ENCODE results near the gene C16orf46.

Gene C16orf46

GRCh38 chr16:81061307-81061640, 15.8 kb downstream of the C16orf46 start:
- H2AFZ ChIP-seq (ENCODE audit: low read depth, low read length): no peak overlapping the region
- no peaks in the 10 kb centered on the region for H3K79me2 ChIP-seq (ENCODE audit: low read length)
- no peak for TF ChIP-seq EZH2phosphoT487 (IDR thresholded peaks at IDR 0.05; ENCODE audit: low read depth)
- TF ChIP-seq CTCF (IDR thresholded peaks at IDR 0.05; ENCODE audit: low read depth, low read length): no peak
- H3K4me3 ChIP-seq (ENCODE audit: low read length): no peak overlapping the region
- H3K4me1 ChIP-seq (ENCODE audit: low read length): no peaks in the 10 kb centered on the region
- no peaks in the 10 kb centered on the region for H3K9me3 ChIP-seq (ENCODE audit: insufficient read depth, low read length)
- no peaks in the 10 kb centered on the region for H3K36me3 ChIP-seq (replicated peaks; ENCODE audit: low read depth, low read length)
- H3K4me2 ChIP-seq (ENCODE audit: low read length): no peak overlapping the region
- no peaks in the 10 kb centered on the region for H3K27me3 ChIP-seq (ENCODE audit: low read depth, low read length)
- no peak overlapping the region for H3K9ac ChIP-seq (ENCODE audit: low read length)
- H3K27ac ChIP-seq (ENCODE audit: low read length): no peak overlapping the region
- H4K20me1 ChIP-seq (ENCODE audit: insufficient read depth, low read length): no peaks in the 10 kb centered on the region

GRCh38 chr16:81060576-81061306, 16.3 kb downstream of the C16orf46 start:
- H2AFZ ChIP-seq (ENCODE audit: low read depth, low read length): no peak overlapping the region
- no peaks in the 10 kb centered on the region for H4K20me1 ChIP-seq (ENCODE audit: insufficient read depth, low read length)
- no peak overlapping the region for H3K9ac ChIP-seq (ENCODE audit: low read length)
- H3K27ac ChIP-seq (ENCODE audit: low read length): no peak overlapping the region
- H3K9me3 ChIP-seq (ENCODE audit: insufficient read depth, low read length): no peaks in the 10 kb centered on the region
- no peaks in the 10 kb centered on the region for H3K36me3 ChIP-seq (replicated peaks; ENCODE audit: low read depth, low read length)
- H3K4me3 ChIP-seq (ENCODE audit: low read length): no peak overlapping the region
- H3K4me1 ChIP-seq (ENCODE audit: low read length): no peaks in the 10 kb centered on the region
- no peak overlapping the region for H3K4me2 ChIP-seq (ENCODE audit: low read length)
- H3K79me2 ChIP-seq (ENCODE audit: low read length): no peaks in the 10 kb centered on the region
- no peaks in the 10 kb centered on the region for H3K27me3 ChIP-seq (ENCODE audit: low read depth, low read length)
- no peak for TF ChIP-seq CTCF (IDR thresholded peaks at IDR 0.05; ENCODE audit: low read depth, low read length)
- no peak for TF ChIP-seq EZH2phosphoT487 (IDR thresholded peaks at IDR 0.05; ENCODE audit: low read depth)

GRCh38 chr16:81053761-81054160, 23.3 kb downstream of the C16orf46 start:
- H3K4me1 ChIP-seq (ENCODE audit: low read length): no peaks in the 10 kb centered on the region
- no peaks in the 10 kb centered on the region for H3K27me3 ChIP-seq (ENCODE audit: low read depth, low read length)
- H3K27ac ChIP-seq (ENCODE audit: low read length): no peak overlapping the region
- no peaks in the 10 kb centered on the region for H3K79me2 ChIP-seq (ENCODE audit: low read length)
- no peak overlapping the region for H2AFZ ChIP-seq (ENCODE audit: low read depth, low read length)
- no peak for TF ChIP-seq CTCF (IDR thresholded peaks at IDR 0.05; ENCODE audit: low read depth, low read length)
- no peak for TF ChIP-seq EZH2phosphoT487 (IDR thresholded peaks at IDR 0.05; ENCODE audit: low read depth)
- H3K4me3 ChIP-seq (ENCODE audit: low read length): no peak overlapping the region
- peaks cover under 1% of the 10 kb centered on the region for H3K36me3 ChIP-seq (replicated peaks; ENCODE audit: low read depth, low read length)
- no peak overlapping the region for H3K9ac ChIP-seq (ENCODE audit: low read length)
- no peak overlapping the region for H3K4me2 ChIP-seq (ENCODE audit: low read length)
- peaks cover 6% of the 10 kb centered on the region; the same call in 1 of the 2 replicates for H3K9me3 ChIP-seq (ENCODE audit: insufficient read depth, low read length)
- H4K20me1 ChIP-seq (ENCODE audit: insufficient read depth, low read length): no peaks in the 10 kb centered on the region

GRCh38 chr16:81042821-81043220, 34.2 kb downstream of the C16orf46 start:
- TF ChIP-seq EZH2phosphoT487 (IDR thresholded peaks at IDR 0.05; ENCODE audit: low read depth) (no peak), CTCF (IDR thresholded peaks at IDR 0.05; ENCODE audit: low read depth, low read length) (no peak)
- no peak overlapping the region for H3K4me3 ChIP-seq (ENCODE audit: low read length)
- no peak overlapping the region for H3K9ac ChIP-seq (ENCODE audit: low read length)
- no peaks in the 10 kb centered on the region for H3K4me1 ChIP-seq (ENCODE audit: low read length)
- H4K20me1 ChIP-seq (ENCODE audit: insufficient read depth, low read length): no peaks in the 10 kb centered on the region
- peaks cover 35% of the 10 kb centered on the region for H3K36me3 ChIP-seq (replicated peaks; ENCODE audit: low read depth, low read length)
- H3K27me3 ChIP-seq (ENCODE audit: low read depth, low read length): no peaks in the 10 kb centered on the region
- H3K9me3 ChIP-seq (ENCODE audit: insufficient read depth, low read length): no peaks in the 10 kb centered on the region
- no peak overlapping the region for H3K4me2 ChIP-seq (ENCODE audit: low read length)
- no peak overlapping the region for H2AFZ ChIP-seq (ENCODE audit: low read depth, low read length)
- peaks cover 15% of the 10 kb centered on the region for H3K79me2 ChIP-seq (ENCODE audit: low read length)
- no peak overlapping the region for H3K27ac ChIP-seq (ENCODE audit: low read length)
